Caco-2 (cell line): ENCODE results near the gene SLC16A1. TPM values are rescaled to one million over a fixed set of nuclear protein-coding genes. Genes with fewer than 3 reads are reported as not detected.

Experiments used
- BruUV-seq: library from RNA; stranded (reverse); fragments of 400-500 nt; replicated peaks from 2 replicates; lab custom pipeline; 2021; lab: Mats Ljungman, UMichigan
- CTCF ChIA-PET: fragments of 300-600 bp; sonication (Branson Sonifier 250); formaldehyde crosslinking; loops from one replicate; lab custom pipeline; 2022; ENCODE audit warnings: antibody characterized with exemption; lab: Charles Lee
- POLR2A ChIA-PET: fragments of 300-600 bp; sonication (Branson Sonifier 250); formaldehyde crosslinking; loops from one replicate; lab custom pipeline; 2022; ENCODE audit warnings: antibody characterized with exemption; lab: Charles Lee
- DNase-seq, 2 experiments: peaks; one replicate each; pipeline versions ENCODE4 v3.0.0 to v3.0.0-alpha.2; 2020 to 2022
- H3K27me3 ChIP-seq: replicated peaks from 2 replicates; pipeline ENCODE4 v1.6.0; 2011; ENCODE audit warnings: low read length; ENCODE audit not compliant: control insufficient read depth, insufficient read depth
- H3K36me3 ChIP-seq: 2 replicates; pipeline ENCODE4 v1.5.1; 2011; ENCODE audit warnings: low read length; ENCODE audit not compliant: control insufficient read depth, insufficient read depth
- H3K4me1 ChIP-seq: fragments of 250-450 bp; sonication (Bioruptor Pico); 2 replicates; pipeline ENCODE4 v1.5.1; 2020; ENCODE audit warnings: mild to moderate bottlenecking
- H3K4me3 ChIP-seq: 2 replicates; pipeline ENCODE4 v1.5.1; 2011; ENCODE audit warnings: low read depth, mild to moderate bottlenecking, control low read depth, low read length
- H3K9me3 ChIP-seq: fragments of 250-450 bp; sonication (Bioruptor Pico); 2 replicates; pipeline ENCODE4 v1.5.1; 2020; ENCODE audit warnings: mild to moderate bottlenecking, moderate library complexity
- H3K27ac Mint-ChIP-seq: one replicate; pipeline ENCODE4 v1.8.0; 2022; ENCODE audit warnings: mixed read lengths; ENCODE audit not compliant: unreplicated experiment
- H3K27me3 Mint-ChIP-seq: one replicate; pipeline ENCODE4 v1.8.0; 2022; ENCODE audit warnings: mixed read lengths; ENCODE audit not compliant: insufficient read depth, unreplicated experiment
- H3K36me3 Mint-ChIP-seq: one replicate; pipeline ENCODE4 v1.8.0; 2022; ENCODE audit warnings: mild to moderate bottlenecking, mixed read lengths; ENCODE audit not compliant: insufficient read depth, unreplicated experiment
- H3K4me1 Mint-ChIP-seq: one replicate; pipeline ENCODE4 v1.8.0; 2022; ENCODE audit warnings: low read depth, mixed read lengths; ENCODE audit not compliant: unreplicated experiment
- H3K4me3 Mint-ChIP-seq: one replicate; pipeline ENCODE4 v1.8.0; 2022; ENCODE audit warnings: mild to moderate bottlenecking, moderate library complexity, mixed read lengths; ENCODE audit not compliant: unreplicated experiment
- H3K9me3 Mint-ChIP-seq: one replicate; pipeline ENCODE4 v1.8.0; 2022; ENCODE audit warnings: mixed read lengths; ENCODE audit not compliant: unreplicated experiment
- intact Hi-C: fragments of 100-400 bp; cut with micrococcal nuclease; formaldehyde crosslinking; loops from one replicate; pipeline ENCODE4 v1.10.0; 2022; ENCODE audit not compliant: unreplicated experiment
- total RNA-seq: library from RNA; stranded (reverse); gene quantifications from 2 replicates; pipeline ENCODE4 v1.2.3, GENCODE V29; 2022
- TF ChIP-seq, protein P1 (sequence below), 2 experiments: fragments of 200-600 bp in 1 of 2; IDR thresholded peaks; 1 replicate in 1 of 2; 2 replicates in 1 of 2; pipeline versions ENCODE4 v1.5.1 to v1.8.0; 2011 to 2022; ENCODE audit warnings: antibody characterized with exemption in 1 of 2, control low read depth in 1 of 2, inconsistent platforms in 1 of 2, low read depth in 1 of 2, low read length in 1 of 2, mild to moderate bottlenecking in 1 of 2, moderate library complexity in 1 of 2; ENCODE audit not compliant: insufficient read depth in 1 of 2, severe bottlenecking in 1 of 2, unreplicated experiment in 1 of 2

Gene SLC16A1
- total RNA-seq, 1 experiment from 2014 or later, result 107 TPM

GRCh38 chr1:112878321-112878720 is 77.7 kb downstream of the SLC16A1 start:
- Mint-ChIP-seq H3K27me3 (no peaks in the 10 kb centered on the region), H3K4me3 (no peak overlapping the region), H3K36me3 (no peaks in the 10 kb centered on the region), H3K4me1 (peaks cover 11% of the 10 kb centered on the region), H3K27ac (no peak overlapping the region), H3K9me3 (no peaks in the 10 kb centered on the region)
- TF ChIP-seq, protein P1, sequence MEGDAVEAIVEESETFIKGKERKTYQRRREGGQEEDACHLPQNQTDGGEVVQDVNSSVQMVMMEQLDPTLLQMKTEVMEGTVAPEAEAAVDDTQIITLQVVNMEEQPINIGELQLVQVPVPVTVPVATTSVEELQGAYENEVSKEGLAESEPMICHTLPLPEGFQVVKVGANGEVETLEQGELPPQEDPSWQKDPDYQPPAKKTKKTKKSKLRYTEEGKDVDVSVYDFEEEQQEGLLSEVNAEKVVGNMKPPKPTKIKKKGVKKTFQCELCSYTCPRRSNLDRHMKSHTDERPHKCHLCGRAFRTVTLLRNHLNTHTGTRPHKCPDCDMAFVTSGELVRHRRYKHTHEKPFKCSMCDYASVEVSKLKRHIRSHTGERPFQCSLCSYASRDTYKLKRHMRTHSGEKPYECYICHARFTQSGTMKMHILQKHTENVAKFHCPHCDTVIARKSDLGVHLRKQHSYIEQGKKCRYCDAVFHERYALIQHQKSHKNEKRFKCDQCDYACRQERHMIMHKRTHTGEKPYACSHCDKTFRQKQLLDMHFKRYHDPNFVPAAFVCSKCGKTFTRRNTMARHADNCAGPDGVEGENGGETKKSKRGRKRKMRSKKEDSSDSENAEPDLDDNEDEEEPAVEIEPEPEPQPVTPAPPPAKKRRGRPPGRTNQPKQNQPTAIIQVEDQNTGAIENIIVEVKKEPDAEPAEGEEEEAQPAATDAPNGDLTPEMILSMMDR (IDR thresholded peaks at IDR 0.05; ENCODE audit: insufficient read depth in 1 of 2, low read depth in 1 of 2, low read length in 1 of 2, severe bottlenecking in 1 of 2, unreplicated experiment in 1 of 2), result no peak
- peaks cover 14% of the 10 kb centered on the region; the same call in 1 of the 2 replicates for H3K4me1 ChIP-seq
- DNase-seq, result no peak
- no peaks in the 10 kb centered on the region for H3K36me3 ChIP-seq
- ChIA-PET POLR2A (no interaction called here), CTCF (interaction anchor here (1.6 kb wide), 1 partner anchor 163 kb away, joined by 4 read pairs; the partner anchor contains the start of gene PPM1J)
- no peak overlapping the region for H3K4me3 ChIP-seq
- no TSS peak for BruUV-seq
- no peaks in the 10 kb centered on the region for H3K9me3 ChIP-seq
- no peaks in the 10 kb centered on the region for H3K27me3 ChIP-seq
- intact Hi-C loops, result no loop called here

- BruUV-seq, result no TSS peak
- H3K27ac Mint-ChIP-seq, result no peak overlapping the region
- ChIA-PET CTCF (interaction anchor here (0.5 to 1.6 kb wide), 2 partner anchors 43 to 162 kb away, joined by 3 to 4 read pairs; partner anchors contain the start of gene PPM1J), POLR2A (no interaction called here)
- H3K36me3 Mint-ChIP-seq, result no peaks in the 10 kb centered on the region
- intact Hi-C loops, result no loop called here
- Histone ChIP-seq H3K9me3 (no peaks in the 10 kb centered on the region), H3K4me1 (peaks cover 20% of the 10 kb centered on the region), H3K36me3 (no peaks in the 10 kb centered on the region), H3K4me3 (no peak overlapping the region), H3K27me3 (no peaks in the 10 kb centered on the region)
- H3K9me3 Mint-ChIP-seq, result no peaks in the 10 kb centered on the region
- H3K4me3 Mint-ChIP-seq, result no peak overlapping the region
- TF ChIP-seq, protein P1 (IDR thresholded peaks at IDR 0.05; ENCODE audit: insufficient read depth in 1 of 2, low read depth in 1 of 2, low read length in 1 of 2, severe bottlenecking in 1 of 2, unreplicated experiment in 1 of 2), result no peak
- H3K27me3 Mint-ChIP-seq, result no peaks in the 10 kb centered on the region
- H3K4me1 Mint-ChIP-seq, result peaks cover 16% of the 10 kb centered on the region
- DNase-seq, result no peak
These were observed 78.2 kb downstream of the SLC16A1 start for GRCh38 chr1:112877750-112878149.

DNA sequence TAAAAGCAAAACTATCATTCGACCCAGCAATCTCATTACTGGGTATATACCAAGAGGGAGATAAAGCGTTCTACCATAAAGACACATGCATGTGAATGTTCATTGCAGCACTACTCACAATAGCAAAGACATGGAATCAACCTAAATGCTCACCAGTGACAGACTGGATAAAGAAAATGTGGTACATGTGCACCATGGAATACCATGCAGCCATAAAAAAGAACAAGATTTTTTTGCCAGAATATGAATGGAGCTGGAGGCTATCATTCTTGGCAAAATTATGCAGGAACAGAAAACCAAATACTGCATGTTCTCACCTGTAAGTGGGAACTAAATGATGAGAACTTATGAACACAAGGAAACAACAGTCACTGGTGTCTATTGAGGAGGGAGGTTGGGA is 79.7 kb downstream of the SLC16A1 start:
- Mint-ChIP-seq H3K27me3 (no peaks in the 10 kb centered on the region), H3K9me3 (no peaks in the 10 kb centered on the region), H3K27ac (no peak overlapping the region), H3K36me3 (no peaks in the 10 kb centered on the region), H3K4me3 (no peak overlapping the region), H3K4me1 (peaks cover 20% of the 10 kb centered on the region)
- BruUV-seq, result no TSS peak
- TF ChIP-seq, protein P1 (IDR thresholded peaks at IDR 0.05; ENCODE audit: insufficient read depth in 1 of 2, low read depth in 1 of 2, low read length in 1 of 2, severe bottlenecking in 1 of 2, unreplicated experiment in 1 of 2), result no peak
- POLR2A ChIA-PET, result no interaction called here
- Histone ChIP-seq H3K4me3 (no peak overlapping the region), H3K36me3 (no peaks in the 10 kb centered on the region), H3K27me3 (no peaks in the 10 kb centered on the region), H3K9me3 (no peaks in the 10 kb centered on the region), H3K4me1 (peaks cover 27% of the 10 kb centered on the region)
- DNase-seq, result no peak
- CTCF ChIA-PET, result no interaction called here
- intact Hi-C loops, result no loop called here
